Neural cell (in vitro differentiated cells): ENCODE data around the gene CSH2. TPM values are rescaled to one million over a fixed set of nuclear protein-coding genes. Genes with fewer than 3 reads are reported as not detected.

ENCODE experiments used
- H2AFZ ChIP-seq: fragments of 200-600, 300-800 bp; sonication (generic), shearing (Covaris generic); 2 replicates; pipeline ENCODE4 v1.6.0; 2014; ENCODE audit warnings: low read depth, mild to moderate bottlenecking, antibody characterized with exemption, low read length, moderate library complexity
- H3F3A ChIP-seq: fragments of 200-600 bp; shearing (Covaris generic); 2 replicates; pipeline ENCODE4 v1.6.1; 2016; ENCODE audit warnings: mild to moderate bottlenecking, moderate library complexity, mixed read lengths, antibody characterized with exemption, low read length; ENCODE audit not compliant: insufficient read depth, poor library complexity, severe bottlenecking
- H3K27ac ChIP-seq: fragments of 200-600, 300-800 bp; sonication (generic), shearing (Covaris generic); 2 replicates; pipeline ENCODE4 v1.5.1; 2014; ENCODE audit warnings: mild to moderate bottlenecking, low read length, moderate library complexity
- H3K27me3 ChIP-seq: fragments of 300-800, 200-600 bp; sonication (generic), shearing (Covaris generic); 2 replicates; pipeline ENCODE4 v1.6.0; 2014; ENCODE audit warnings: mild to moderate bottlenecking, low read depth, low read length, moderate library complexity; ENCODE audit not compliant: insufficient read depth
- H3K36me3 ChIP-seq: fragments of 300-800, 200-600 bp; sonication (generic), shearing (Covaris generic); 2 replicates; pipeline ENCODE4 v1.5.1; 2014; ENCODE audit warnings: mild to moderate bottlenecking, antibody characterized with exemption, low read length, moderate library complexity; ENCODE audit not compliant: insufficient read depth
- H3K4me2 ChIP-seq: fragments of 300-800, 200-600 bp; sonication (generic), shearing (Covaris generic); 2 replicates; pipeline ENCODE4 v1.6.0; 2014; ENCODE audit warnings: mild to moderate bottlenecking, low read length
- H3K4me3 ChIP-seq: fragments of 300-800, 200-600 bp; sonication (generic), shearing (Covaris generic); 2 replicates; pipeline ENCODE4 v1.5.1; 2014; ENCODE audit warnings: mild to moderate bottlenecking, low read length, moderate library complexity
- H3K79me2 ChIP-seq: fragments of 200-600 bp; shearing (Covaris generic); replicated peaks from 2 replicates; pipeline ENCODE4 v1.6.0; 2014; ENCODE audit warnings: mild to moderate bottlenecking, low read length, moderate library complexity; ENCODE audit not compliant: insufficient read depth
- H3K9ac ChIP-seq: fragments of 300-800, 200-600 bp; sonication (generic), shearing (Covaris generic); 2 replicates; pipeline ENCODE4 v1.6.1; 2016; ENCODE audit warnings: mild to moderate bottlenecking, low read length, mixed read lengths
- H3K9me2 ChIP-seq: fragments of 200-600 bp; shearing (Covaris generic); 2 replicates; pipeline ENCODE4 v1.6.1; 2016; ENCODE audit warnings: mild to moderate bottlenecking, low read length, mixed read lengths; ENCODE audit not compliant: insufficient read depth
- H3K9me3 ChIP-seq: fragments of 200-600, 300-800 bp; sonication (generic), shearing (Covaris generic); 2 replicates; pipeline ENCODE4 v1.6.1; 2016; ENCODE audit warnings: mild to moderate bottlenecking, mixed run types, low read length, moderate library complexity, mixed read lengths
- H4K20me1 ChIP-seq: fragments of 200-600 bp; shearing (Covaris generic); 2 replicates; pipeline ENCODE4 v1.6.1; 2016; ENCODE audit warnings: mild to moderate bottlenecking, mixed run types; ENCODE audit not compliant: insufficient read depth
- CTCF ChIP-seq: fragments of 450-650 bp; IDR thresholded peaks from 2 replicates; pipeline ENCODE4 v1.5.1; 2014; ENCODE audit warnings: antibody characterized with exemption, mild to moderate bottlenecking, moderate library complexity; ENCODE audit not compliant: poor library complexity, severe bottlenecking
- EP300 ChIP-seq: fragments of 450-650 bp; conservative IDR thresholded peaks from 2 replicates; pipeline ENCODE4 v1.6.1; 2014; ENCODE audit warnings: antibody characterized with exemption, mild to moderate bottlenecking, moderate library complexity; ENCODE audit not compliant: poor library complexity, severe bottlenecking
- EZH2 ChIP-seq: fragments of 200-600, 300-800 bp; shearing (Covaris generic), sonication (generic); IDR thresholded peaks from 2 replicates; pipeline ENCODE4 v1.6.1; 2014; ENCODE audit warnings: antibody characterized with exemption, low read length, borderline replicate concordance, mild to moderate bottlenecking; ENCODE audit not compliant: insufficient read depth, poor library complexity, severe bottlenecking
- MXI1 ChIP-seq: fragments of 450-650 bp; conservative IDR thresholded peaks from 2 replicates; pipeline ENCODE4 v1.6.1; 2014; ENCODE audit warnings: antibody characterized with exemption, mild to moderate bottlenecking; ENCODE audit not compliant: poor library complexity, severe bottlenecking
- POLR2AphosphoS5 ChIP-seq: IDR thresholded peaks from 2 replicates; pipeline ENCODE4 v1.6.1; 2012
- RAD21 ChIP-seq: fragments of 450-650 bp; conservative IDR thresholded peaks from 2 replicates; pipeline ENCODE4 v1.6.1; 2014; ENCODE audit warnings: antibody characterized with exemption, mild to moderate bottlenecking, moderate library complexity
- REST ChIP-seq: IDR thresholded peaks from 2 replicates; pipeline ENCODE4 v1.6.1; 2012; ENCODE audit warnings: borderline replicate concordance
- SMC3 ChIP-seq: fragments of 450-650 bp; conservative IDR thresholded peaks from 2 replicates; pipeline ENCODE4 v1.6.1; 2014; ENCODE audit warnings: antibody characterized with exemption, mild to moderate bottlenecking, moderate library complexity; ENCODE audit not compliant: poor library complexity
- TAF1 ChIP-seq: IDR thresholded peaks from 2 replicates; pipeline ENCODE4 v1.6.1; 2012; ENCODE audit warnings: low read depth
- polyA plus RNA-seq: library from polyadenylated mRNA; depleted of rRNA; stranded (reverse); fragments of >200 nt; gene quantifications from 2 replicates; pipeline ENCODE4 v1.2.3, GENCODE V29; 2014

Gene CSH2
- polyA plus RNA-seq, 1 donor from 2014 or later = not detected

GRCh38 chr17:63911657-63912100, 38.2 kb upstream of the CSH2 start:
- no peaks in the 10 kb centered on the region for H3F3A ChIP-seq
- no peaks in the 10 kb centered on the region for H3K36me3 ChIP-seq
- TF ChIP-seq SMC3 = peak; percentile 54
- TF ChIP-seq EP300 = no peak
- peak; percentile 62 for TF ChIP-seq CTCF
- peak; percentile 43 for TF ChIP-seq RAD21
- TF ChIP-seq MXI1 = no peak
- no peak for TF ChIP-seq POLR2AphosphoS5
- H3K9me2 ChIP-seq = no peaks in the 10 kb centered on the region
- H3K4me3 ChIP-seq = no peak overlapping the region
- H4K20me1 ChIP-seq = no peaks in the 10 kb centered on the region
- H3K79me2 ChIP-seq = no peaks in the 10 kb centered on the region
- H3K27ac ChIP-seq = no peak overlapping the region
- H3K27me3 ChIP-seq = no peaks in the 10 kb centered on the region
- no peak overlapping the region for H2AFZ ChIP-seq
- H3K4me2 ChIP-seq = no peak overlapping the region
- no peaks in the 10 kb centered on the region for H3K9me3 ChIP-seq
- H3K9ac ChIP-seq = no peak overlapping the region

- no peaks in the 10 kb centered on the region for H3F3A ChIP-seq
- no peaks in the 10 kb centered on the region for H3K36me3 ChIP-seq
- no peak within 1 kb of the TSS for H3K27ac ChIP-seq
- H3K9ac ChIP-seq = no peak within 1 kb of the TSS
- TF ChIP-seq TAF1 (no peak), RAD21 (no peak), SMC3 (no peak), MXI1 (no peak), EZH2 (no peak), EP300 (no peak), REST (no peak), CTCF (no peak), POLR2AphosphoS5 (no peak)
- no peaks in the 10 kb centered on the region for H3K9me2 ChIP-seq
- no peaks in the 10 kb centered on the region for H3K79me2 ChIP-seq
- no peaks in the 10 kb centered on the region for H4K20me1 ChIP-seq
- no peaks in the 10 kb centered on the region for H3K9me3 ChIP-seq
- no peak within 1 kb of the TSS for H3K4me3 ChIP-seq
- H2AFZ ChIP-seq = no peak within 1 kb of the TSS
- H3K27me3 ChIP-seq = no peaks in the 10 kb centered on the region
- H3K4me2 ChIP-seq = no peak within 1 kb of the TSS
Measured at GRCh38 chr17:63911041-63911635, 37.7 kb upstream of the CSH2 start, which contains the start of gene CSHL1. CSHL1 (minus strand) TSS chr17:63911258; CDS start chr17:63911196, 62 bp downstream.
